GM12878 (cell line): ENCODE measurements around the gene VPS45. TPM values are rescaled to one million over a fixed set of nuclear protein-coding genes. Genes with fewer than 3 reads are reported as not detected.
A peak's percentile ranks its signal among the peaks of the same experiment; 100 is the strongest.

ENCODE experiments used
- ATF7 ChIP-seq: fragments of 450-650 bp; IDR thresholded peaks from 2 replicates; pipeline ENCODE4 v1.6.1; 2016; ENCODE audit warnings: low read depth, mild to moderate bottlenecking
- BHLHE40 ChIP-seq, 2 experiments: fragments of 450-650 bp in 1 of 2; IDR thresholded peaks; 2 replicates each; pipeline ENCODE4 v1.6.1; 2011 to 2017; ENCODE audit warnings: low read depth in 2 of 2, borderline replicate concordance in 1 of 2, improper control_type of control experiment in 1 of 2, low read length in 1 of 2, mild to moderate bottlenecking in 1 of 2
- BRCA1 ChIP-seq: IDR thresholded peaks from 2 replicates; pipeline ENCODE4 v1.6.1; 2011; ENCODE audit warnings: low read depth, low read length, improper control_type of control experiment
- CBX5 ChIP-seq: sonication (generic); IDR thresholded peaks from 2 replicates; pipeline ENCODE4 v1.6.1; 2016; ENCODE audit warnings: low read depth, moderate library complexity, mild to moderate bottlenecking, inconsistent platforms
- CREM ChIP-seq: IDR thresholded peaks from 2 replicates; pipeline ENCODE4 v1.6.1; 2014; ENCODE audit warnings: antibody characterized with exemption, low read depth
- DPF2 ChIP-seq: fragments of 450-650 bp; IDR thresholded peaks from 2 replicates; pipeline ENCODE4 v1.6.1; 2017; ENCODE audit warnings: mild to moderate bottlenecking
- EGR1 ChIP-seq, 2 experiments: IDR thresholded peaks; 1 replicate in 1 of 2; 2 replicates in 1 of 2; pipeline ENCODE4 v1.6.1; 2011 to 2012; ENCODE audit warnings: low read depth in 2 of 2, low read length in 2 of 2, borderline replicate concordance in 1 of 2, mild to moderate bottlenecking in 1 of 2, moderate library complexity in 1 of 2
- ESRRA ChIP-seq: IDR thresholded peaks from 2 replicates; pipeline ENCODE4 v1.6.1; 2012; ENCODE audit warnings: mild to moderate bottlenecking, low read length, improper control_type of control experiment
- IKZF1 ChIP-seq: fragments of 450-650 bp; conservative IDR thresholded peaks from 2 replicates; pipeline ENCODE4 v1.6.1; 2017; ENCODE audit warnings: antibody characterized with exemption, mild to moderate bottlenecking
- KDM1A ChIP-seq: fragments of 200-600 bp; sonication (generic); IDR thresholded peaks from 2 replicates; pipeline ENCODE4 v1.6.1; 2016; ENCODE audit warnings: borderline replicate concordance
- NFXL1 ChIP-seq: fragments of 450-650 bp; IDR thresholded peaks from 2 replicates; pipeline ENCODE4 v1.6.1; 2017; ENCODE audit warnings: antibody characterized with exemption, mild to moderate bottlenecking, borderline replicate concordance
- NR2F1 ChIP-seq: fragments of 450-650 bp; conservative IDR thresholded peaks from 2 replicates; pipeline ENCODE4 v1.6.1; 2017; ENCODE audit warnings: mild to moderate bottlenecking
- PML ChIP-seq: IDR thresholded peaks from 2 replicates; pipeline ENCODE4 v1.6.1; 2012; ENCODE audit warnings: low read length, inconsistent platforms
- POLR2A ChIP-seq: IDR thresholded peaks from 2 replicates; pipeline ENCODE4 v1.6.1; 2011; ENCODE audit warnings: low read depth, mild to moderate bottlenecking, low read length
- RB1 ChIP-seq: fragments of 450-650 bp; formaldehyde crosslinking; IDR thresholded peaks from 2 replicates; pipeline ENCODE4 v1.6.1; 2017; ENCODE audit warnings: mild to moderate bottlenecking, borderline replicate concordance
- RCOR1 ChIP-seq: conservative IDR thresholded peaks from 2 replicates; pipeline ENCODE4 v1.6.1; 2012; ENCODE audit warnings: low read depth, low read length, improper control_type of control experiment
- SRF ChIP-seq, 2 experiments: IDR thresholded peaks; 2 replicates each; pipeline ENCODE4 v1.6.1; 2011; ENCODE audit warnings: low read depth in 2 of 2, low read length in 2 of 2, mild to moderate bottlenecking in 1 of 2, moderate library complexity in 1 of 2
- TAF1 ChIP-seq: IDR thresholded peaks from 2 replicates; pipeline ENCODE4 v1.6.1; 2011; ENCODE audit warnings: mild to moderate bottlenecking, low read depth, low read length, borderline replicate concordance
- TBL1XR1 ChIP-seq: IDR thresholded peaks from 2 replicates; pipeline ENCODE4 v1.6.1; 2012; ENCODE audit warnings: low read depth, low read length, improper control_type of control experiment
- YY1 ChIP-seq: IDR thresholded peaks from 2 replicates; pipeline ENCODE4 v1.6.1; 2011; ENCODE audit warnings: low read depth, mild to moderate bottlenecking, low read length
- ZNF217 ChIP-seq: fragments of 450-650 bp; IDR thresholded peaks from 2 replicates; pipeline ENCODE4 v1.6.1; 2017; ENCODE audit warnings: antibody characterized with exemption, mild to moderate bottlenecking
- polyA plus RNA-seq, 11 experiments: library from polyadenylated mRNA; depleted of rRNA in 4 of 11; unstranded in 6 of 11; stranded (reverse) in 5 of 11; fragments of >200 nt; fragmentation: Nextera tagmentation in 4 of 11; fragmentation: Illumina TruSeq in 1 of 11; extraction: Ambion mirVana in 4 of 11; extraction: Trizol in 1 of 11; gene quantifications; 1 replicate in 1 of 11; 2 replicates in 10 of 11; pipeline versions ENCODE4 v1.2.1 to v1.2.3, GENCODE V29; 2011 to 2016; ENCODE audit warnings: inconsistent platforms in 2 of 11, missing spikeins in 2 of 11, low read depth in 1 of 11
- total RNA-seq, 4 experiments: library from RNA; depleted of rRNA in 3 of 4; stranded (reverse); fragments of >200 nt in 3 of 4; fragmentation: Illumina TruSeq in 1 of 4; extraction: Trizol in 1 of 4; gene quantifications; 2 replicates each; pipeline versions ENCODE4 v1.2.1 to v1.2.3, GENCODE V29; 2013 to 2021
- TF ChIP-seq, protein P1 (sequence below): fragments of 450-650 bp; IDR thresholded peaks from 2 replicates; pipeline ENCODE4 v1.6.1; 2017; ENCODE audit warnings: mild to moderate bottlenecking, moderate library complexity
- TF ChIP-seq, protein P2 (sequence below): IDR thresholded peaks from 2 replicates; pipeline ENCODE4 v1.6.1; 2012; ENCODE audit warnings: low read depth, low read length, improper control_type of control experiment
- TF ChIP-seq, protein P3 (sequence below): fragments of 450-650 bp; IDR thresholded peaks from 2 replicates; pipeline ENCODE4 v1.6.1; 2017; ENCODE audit warnings: mild to moderate bottlenecking

Gene VPS45
- total and polyA plus RNA-seq, 10 of the 15 experiments (the other 5 are each of a cell fraction or from before 2014, with no cell fraction given) = 24.4 to 48.7 (median 34.5) TPM

DNA sequence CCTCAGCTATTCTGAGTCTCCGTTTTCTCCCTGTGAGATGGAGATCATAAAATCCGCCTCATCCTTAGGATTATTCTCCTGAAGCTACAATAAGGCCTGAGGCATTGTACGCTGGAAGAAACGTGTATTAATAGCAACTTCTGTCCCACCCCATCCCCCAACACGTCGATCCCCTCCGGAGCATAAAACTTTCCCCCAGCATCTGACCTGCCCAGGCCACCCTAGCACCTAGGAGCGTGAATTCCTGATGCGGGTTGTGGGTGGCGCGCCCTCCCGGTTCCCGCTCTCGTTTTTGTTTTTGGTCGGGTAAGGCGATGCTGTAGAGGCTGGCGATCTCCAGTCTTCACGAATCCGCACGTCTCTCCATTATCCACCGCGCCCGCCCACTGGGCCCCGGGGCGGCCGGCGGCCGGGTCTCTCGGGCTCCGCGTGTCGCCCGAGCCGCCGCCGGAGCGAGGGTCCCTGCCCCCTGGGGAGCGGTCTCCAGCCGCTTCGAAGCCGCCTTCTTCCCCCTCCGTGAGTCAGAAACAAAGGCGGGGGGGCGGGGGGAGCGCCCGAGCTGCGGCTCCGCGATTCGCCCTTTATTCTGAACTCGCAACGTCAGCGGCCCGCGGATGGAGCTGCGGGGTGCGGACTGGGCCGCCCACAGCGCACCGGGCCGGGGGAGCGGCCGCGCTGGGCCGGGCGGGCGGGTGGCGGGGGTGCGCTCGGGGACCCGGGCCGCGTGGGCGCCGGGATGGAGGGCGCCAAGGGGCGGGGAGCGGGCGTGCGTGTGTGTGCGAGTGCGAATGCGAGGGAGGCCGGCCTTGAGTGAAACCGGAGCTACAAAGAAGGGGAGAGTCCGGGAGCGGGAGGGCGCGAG is 81.9 kb downstream of the VPS45 start, which contains the start of gene PLEKHO1 (continued):
- TF ChIP-seq DPF2 = peak; percentile 66; the same call in 1 of the 2 replicates
- 0 out of 2 replicates have a peak, but pooled peaks have one; percentile 11 for TF ChIP-seq ESRRA
- TF ChIP-seq ZNF217 = peak; percentile 49; the same call in 1 of the 2 replicates
- TF ChIP-seq RCOR1 = peak; percentile 91; the same call in 1 of the 2 replicates
- peak; percentile 40 for TF ChIP-seq CREM
- TF ChIP-seq BRCA1 = no peak
- TF ChIP-seq, protein P1, sequence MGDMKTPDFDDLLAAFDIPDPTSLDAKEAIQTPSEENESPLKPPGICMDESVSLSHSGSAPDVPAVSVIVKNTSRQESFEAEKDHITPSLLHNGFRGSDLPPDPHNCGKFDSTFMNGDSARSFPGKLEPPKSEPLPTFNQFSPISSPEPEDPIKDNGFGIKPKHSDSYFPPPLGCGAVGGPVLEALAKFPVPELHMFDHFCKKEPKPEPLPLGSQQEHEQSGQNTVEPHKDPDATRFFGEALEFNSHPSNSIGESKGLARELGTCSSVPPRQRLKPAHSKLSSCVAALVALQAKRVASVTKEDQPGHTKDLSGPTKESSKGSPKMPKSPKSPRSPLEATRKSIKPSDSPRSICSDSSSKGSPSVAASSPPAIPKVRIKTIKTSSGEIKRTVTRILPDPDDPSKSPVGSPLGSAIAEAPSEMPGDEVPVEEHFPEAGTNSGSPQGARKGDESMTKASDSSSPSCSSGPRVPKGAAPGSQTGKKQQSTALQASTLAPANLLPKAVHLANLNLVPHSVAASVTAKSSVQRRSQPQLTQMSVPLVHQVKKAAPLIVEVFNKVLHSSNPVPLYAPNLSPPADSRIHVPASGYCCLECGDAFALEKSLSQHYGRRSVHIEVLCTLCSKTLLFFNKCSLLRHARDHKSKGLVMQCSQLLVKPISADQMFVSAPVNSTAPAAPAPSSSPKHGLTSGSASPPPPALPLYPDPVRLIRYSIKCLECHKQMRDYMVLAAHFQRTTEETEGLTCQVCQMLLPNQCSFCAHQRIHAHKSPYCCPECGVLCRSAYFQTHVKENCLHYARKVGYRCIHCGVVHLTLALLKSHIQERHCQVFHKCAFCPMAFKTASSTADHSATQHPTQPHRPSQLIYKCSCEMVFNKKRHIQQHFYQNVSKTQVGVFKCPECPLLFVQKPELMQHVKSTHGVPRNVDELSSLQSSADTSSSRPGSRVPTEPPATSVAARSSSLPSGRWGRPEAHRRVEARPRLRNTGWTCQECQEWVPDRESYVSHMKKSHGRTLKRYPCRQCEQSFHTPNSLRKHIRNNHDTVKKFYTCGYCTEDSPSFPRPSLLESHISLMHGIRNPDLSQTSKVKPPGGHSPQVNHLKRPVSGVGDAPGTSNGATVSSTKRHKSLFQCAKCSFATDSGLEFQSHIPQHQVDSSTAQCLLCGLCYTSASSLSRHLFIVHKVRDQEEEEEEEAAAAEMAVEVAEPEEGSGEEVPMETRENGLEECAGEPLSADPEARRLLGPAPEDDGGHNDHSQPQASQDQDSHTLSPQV = no peak
- TF ChIP-seq, protein P2, sequence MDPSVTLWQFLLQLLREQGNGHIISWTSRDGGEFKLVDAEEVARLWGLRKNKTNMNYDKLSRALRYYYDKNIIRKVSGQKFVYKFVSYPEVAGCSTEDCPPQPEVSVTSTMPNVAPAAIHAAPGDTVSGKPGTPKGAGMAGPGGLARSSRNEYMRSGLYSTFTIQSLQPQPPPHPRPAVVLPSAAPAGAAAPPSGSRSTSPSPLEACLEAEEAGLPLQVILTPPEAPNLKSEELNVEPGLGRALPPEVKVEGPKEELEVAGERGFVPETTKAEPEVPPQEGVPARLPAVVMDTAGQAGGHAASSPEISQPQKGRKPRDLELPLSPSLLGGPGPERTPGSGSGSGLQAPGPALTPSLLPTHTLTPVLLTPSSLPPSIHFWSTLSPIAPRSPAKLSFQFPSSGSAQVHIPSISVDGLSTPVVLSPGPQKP = no peak
- 0 out of 2 replicates have a peak, but pooled peaks have one; percentile 30 for TF ChIP-seq RB1
- peak; percentile 79 for TF ChIP-seq POLR2A
- no peak for TF ChIP-seq KDM1A
- TF ChIP-seq ATF7 = no peak
- no peak for TF ChIP-seq NFXL1
- TF ChIP-seq TAF1 = peak; percentile 59; the same call in 1 of the 2 replicates
- TF ChIP-seq NR2F1 = peak; percentile 32
- TF ChIP-seq, protein P3, sequence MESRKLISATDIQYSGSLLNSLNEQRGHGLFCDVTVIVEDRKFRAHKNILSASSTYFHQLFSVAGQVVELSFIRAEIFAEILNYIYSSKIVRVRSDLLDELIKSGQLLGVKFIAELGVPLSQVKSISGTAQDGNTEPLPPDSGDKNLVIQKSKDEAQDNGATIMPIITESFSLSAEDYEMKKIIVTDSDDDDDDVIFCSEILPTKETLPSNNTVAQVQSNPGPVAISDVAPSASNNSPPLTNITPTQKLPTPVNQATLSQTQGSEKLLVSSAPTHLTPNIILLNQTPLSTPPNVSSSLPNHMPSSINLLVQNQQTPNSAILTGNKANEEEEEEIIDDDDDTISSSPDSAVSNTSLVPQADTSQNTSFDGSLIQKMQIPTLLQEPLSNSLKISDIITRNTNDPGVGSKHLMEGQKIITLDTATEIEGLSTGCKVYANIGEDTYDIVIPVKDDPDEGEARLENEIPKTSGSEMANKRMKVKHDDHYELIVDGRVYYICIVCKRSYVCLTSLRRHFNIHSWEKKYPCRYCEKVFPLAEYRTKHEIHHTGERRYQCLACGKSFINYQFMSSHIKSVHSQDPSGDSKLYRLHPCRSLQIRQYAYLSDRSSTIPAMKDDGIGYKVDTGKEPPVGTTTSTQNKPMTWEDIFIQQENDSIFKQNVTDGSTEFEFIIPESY = no peak
- TF ChIP-seq TBL1XR1 = no peak
- TF ChIP-seq BHLHE40 (IDR thresholded peaks at IDR 0.05; ENCODE audit: borderline replicate concordance in 1 of 2, low read depth in 2 of 2, low read length in 1 of 2) = peak in 1 of 2 experiments; percentile 38; a peak in 1 of 4 replicates
- TF ChIP-seq IKZF1 = peak; percentile 64; the same call in 1 of the 2 replicates
- TF ChIP-seq EGR1 (IDR thresholded peaks at IDR 0.05; ENCODE audit: borderline replicate concordance in 1 of 2, low read depth in 2 of 2, low read length in 2 of 2) = peak in 1 of 2 experiments; percentile 84; a peak in 1 of 3 replicates
- TF ChIP-seq SRF (IDR thresholded peaks at IDR 0.05; ENCODE audit: low read depth in 2 of 2, low read length in 2 of 2) = peak in 1 of 2 experiments; percentile 20; a peak in 1 of 4 replicates
- peak; percentile 14; the same call in 1 of the 2 replicates for TF ChIP-seq YY1
- no peak; the same call in 1 of the 2 replicates for TF ChIP-seq PML
- TF ChIP-seq CBX5 = 0 out of 2 replicates have a peak, but pooled peaks have one; percentile 9
